SK-N-SH treated with all-trans-retinoic acid at 6 μM for 48 hours (cell line): ENCODE data around the gene IFT80.

ENCODE experiments used
- ATAC-seq: fragments of 200-7000 bp; cut with Tn5 transposase; 3 replicates; pipeline ENCODE4 v1.9.1; 2020; ENCODE audit warnings: mild to moderate bottlenecking, moderate library complexity
- ARNTL ChIP-seq: fragments of 450-650 bp; formaldehyde crosslinking; IDR thresholded peaks from 2 replicates; pipeline ENCODE4 v1.5.0; 2020; ENCODE audit warnings: low read depth, mild to moderate bottlenecking, moderate library complexity, borderline replicate concordance
- BACH2 ChIP-seq: fragments of 250-450 bp; sonication (Bioruptor Pico); IDR thresholded peaks from 2 replicates; pipeline ENCODE4 v1.9.0; 2021; ENCODE audit warnings: mild to moderate bottlenecking, borderline replicate concordance
- CREB5 ChIP-seq: fragments of 250-450 bp; sonication (Bioruptor Pico); IDR thresholded peaks from 2 replicates; pipeline ENCODE4 v1.5.1; 2020; ENCODE audit warnings: low read depth, mild to moderate bottlenecking, moderate library complexity
- ESRRG ChIP-seq: fragments of 250-450 bp; sonication (Bioruptor Pico); IDR thresholded peaks from 2 replicates; pipeline ENCODE4 v1.6.1; 2021; ENCODE audit warnings: mild to moderate bottlenecking
- GLIS3 ChIP-seq: fragments of 250-450 bp; sonication (Bioruptor Pico); IDR thresholded peaks from 2 replicates; pipeline ENCODE4 v1.5.0; 2020; ENCODE audit warnings: mild to moderate bottlenecking, moderate library complexity
- ISL1 ChIP-seq: fragments of 250-450 bp; sonication (Bioruptor Pico); IDR thresholded peaks from 2 replicates; pipeline ENCODE4 v2.1.2; 2022; ENCODE audit warnings: mild to moderate bottlenecking, moderate library complexity
- OSR1 ChIP-seq: fragments of 250-450 bp; sonication (Bioruptor Pico); IDR thresholded peaks from 2 replicates; pipeline ENCODE4 v1.8.0; 2022; ENCODE audit warnings: moderate library complexity, mild to moderate bottlenecking, inconsistent platforms
- PATZ1 ChIP-seq: fragments of 250-450 bp; sonication (Bioruptor Pico); IDR thresholded peaks from 2 replicates; pipeline ENCODE4 v1.8.0; 2020; ENCODE audit warnings: mild to moderate bottlenecking, moderate library complexity, borderline replicate concordance
- POU6F1 ChIP-seq: fragments of 250-450 bp; sonication (Bioruptor Pico); IDR thresholded peaks from 2 replicates; pipeline ENCODE4 v1.8.0; 2021; ENCODE audit warnings: low read depth, mild to moderate bottlenecking, moderate library complexity, borderline replicate concordance
- PPARA ChIP-seq: fragments of 250-450 bp; sonication (Bioruptor Pico); IDR thresholded peaks from 2 replicates; pipeline ENCODE4 v1.5.0; 2020; ENCODE audit warnings: mild to moderate bottlenecking, borderline replicate concordance
- RARB ChIP-seq: fragments of 250-450 bp; sonication (Bioruptor Pico); IDR thresholded peaks from 2 replicates; pipeline ENCODE4 v1.8.0; 2021; ENCODE audit warnings: mild to moderate bottlenecking, moderate library complexity
- SNAI2 ChIP-seq: fragments of 250-450 bp; sonication (Bioruptor Pico); IDR thresholded peaks from 2 replicates; pipeline ENCODE4 v1.5.0; 2020; ENCODE audit warnings: mild to moderate bottlenecking, moderate library complexity
- TCF4 ChIP-seq: fragments of 250-450 bp; sonication (Bioruptor Pico); IDR thresholded peaks from 2 replicates; pipeline ENCODE4 v1.8.0; 2021; ENCODE audit warnings: mild to moderate bottlenecking, moderate library complexity, borderline replicate concordance
- TOX ChIP-seq: fragments of 250-450 bp; sonication (Bioruptor Pico); IDR thresholded peaks from 2 replicates; pipeline ENCODE4 v1.8.0; 2021; ENCODE audit warnings: mild to moderate bottlenecking, moderate library complexity, borderline replicate concordance
- TSHZ2 ChIP-seq: fragments of 250-450 bp; sonication (Bioruptor Pico); IDR thresholded peaks from 2 replicates; pipeline ENCODE4 v1.5.0; 2020; ENCODE audit warnings: mild to moderate bottlenecking, moderate library complexity
- ZC3H10 ChIP-seq: fragments of 250-450 bp; sonication (Bioruptor Pico); IDR thresholded peaks from 2 replicates; pipeline ENCODE4 v1.5.1; 2021; ENCODE audit warnings: mild to moderate bottlenecking, moderate library complexity
- ZFP3 ChIP-seq: fragments of 250-450 bp; sonication (Bioruptor Pico); IDR thresholded peaks from 2 replicates; pipeline ENCODE4 v1.5.0; 2020; ENCODE audit warnings: mild to moderate bottlenecking, moderate library complexity
- ZFP30 ChIP-seq: fragments of 450-650 bp; formaldehyde crosslinking; IDR thresholded peaks from 2 replicates; pipeline ENCODE4 v1.5.0; 2022; ENCODE audit warnings: mild to moderate bottlenecking, moderate library complexity
- ZNF565 ChIP-seq: fragments of 450-650 bp; formaldehyde crosslinking; conservative IDR thresholded peaks from 2 replicates; pipeline ENCODE4 v1.5.0; 2020; ENCODE audit warnings: low read depth, mild to moderate bottlenecking, moderate library complexity
- ZNF70 ChIP-seq: fragments of 450-650 bp; formaldehyde crosslinking; IDR thresholded peaks from 2 replicates; pipeline ENCODE4 v1.5.0; 2020; ENCODE audit warnings: mild to moderate bottlenecking, moderate library complexity

The IFT80 gene

GRCh38 chr3:160409812-160410610, 11.0 kb upstream of the IFT80 start (continued):
- TF ChIP-seq TOX (CRISPR knock-in tag) (no peak), POU6F1 (CRISPR knock-in tag) (no peak), PPARA (no peak), SNAI2 (CRISPR knock-in tag) (no peak), BACH2 (CRISPR knock-in tag) (no peak), ZC3H10 (no peak), ARNTL (no peak), GLIS3 (no peak)

- no peak for ATAC-seq
- TF ChIP-seq ISL1 (no peak), ARNTL (no peak), ZNF565 (CRISPR knock-in tag) (no peak), TCF4 (CRISPR knock-in tag) (no peak), ZFP3 (CRISPR knock-in tag) (no peak), TSHZ2 (CRISPR knock-in tag) (no peak), PPARA (no peak), ESRRG (no peak), PATZ1 (CRISPR knock-in tag) (no peak), RARB (CRISPR knock-in tag) (no peak), GLIS3 (no peak), POU6F1 (CRISPR knock-in tag) (no peak), ZNF70 (CRISPR knock-in tag) (no peak), SNAI2 (CRISPR knock-in tag) (no peak), OSR1 (CRISPR knock-in tag) (no peak), CREB5 (CRISPR knock-in tag) (no peak)
Measured at GRCh38 chr3:160403796-160404470, 4.9 kb upstream of the IFT80 start.

- no peak for ATAC-seq
- TF ChIP-seq SNAI2 (CRISPR knock-in tag) (no peak), TSHZ2 (CRISPR knock-in tag) (no peak), POU6F1 (CRISPR knock-in tag) (no peak), ZFP30 (no peak), TOX (CRISPR knock-in tag) (no peak), GLIS3 (no peak), BACH2 (CRISPR knock-in tag) (no peak), OSR1 (CRISPR knock-in tag) (no peak), CREB5 (CRISPR knock-in tag) (no peak)
Measured at GRCh38 chr3:160403028-160403545, 4.1 kb upstream of the IFT80 start.
